ENCODE measurements around the gene CALCOCO1. TPM values are rescaled to one million over a fixed set of nuclear protein-coding genes. Genes with fewer than 3 reads are reported as not detected.

Gene CALCOCO1
- total and polyA plus RNA-seq, 9 of the 15 experiments (the other 6 are each of a cell fraction or from before 2014, with no cell fraction given) = 1.9 to 31.8 (median 11.0) TPM

GRCh38 chr12:53733807-53734200 lies 6.6 kb upstream of the CALCOCO1 start:
- no peak overlapping the region for H3K9ac ChIP-seq (ENCODE audit: insufficient read depth in 1 of 2, low read depth in 2 of 2, low read length in 2 of 2)
- no peaks in the 10 kb centered on the region for H3K9me1 ChIP-seq (ENCODE audit: control insufficient read depth, insufficient read depth, low read length)
- WGBS (ENCODE audit: insufficient coverage, low coverage, missing lambda C conversion rate) = 2% methylated on average over 5 of the region's 5 CpGs
- intact Hi-C loops (cut with micrococcal nuclease) (no loop called here), in situ Hi-C loops (cut with MboI) (no loop called here)
- H3K36me3 ChIP-seq (ENCODE audit: control insufficient read depth, insufficient read depth, low read length) = no peaks in the 10 kb centered on the region
- H3K79me2 ChIP-seq (ENCODE audit: control insufficient read depth, insufficient read depth, low read length) = no peaks in the 10 kb centered on the region
- FAIRE-seq (peak; percentile 29), ATAC-seq (no peak), DNase-seq (ENCODE audit: extremely low read depth in 1 of 4, low spot score in 3 of 4) (no peak)
- ChIA-PET POLR2A (interaction anchor here (0.8 to 1.4 kb wide), 2 partner anchors 10 to 424 kb away, joined by 3 to 6 read pairs; no protein-coding TSS in a partner anchor), CTCF (ENCODE audit: low intra/inter-chr PET ratio) (no interaction called here)
- no peak overlapping the region for H2AFZ ChIP-seq (ENCODE audit: low read depth, low read length)
- peaks cover 12% of the 10 kb centered on the region for H4K20me1 ChIP-seq (replicated peaks; ENCODE audit: control insufficient read depth, insufficient read depth, low read length)
- H3K27ac ChIP-seq (ENCODE audit: extremely low read depth, low read depth, low read length) = no peak overlapping the region
- no TSS peak for BruUV-seq (replicated peaks)
- no peak overlapping the region for H3K4me3 ChIP-seq
- peaks cover 36 to 39% of the 10 kb centered on the region in 2 experiments for H3K27me3 ChIP-seq (ENCODE audit: control insufficient read depth in 2 of 2, insufficient read depth in 2 of 2, low read length in 2 of 2)
- no peaks in the 10 kb centered on the region for H3K9me3 ChIP-seq (replicated peaks; ENCODE audit: control insufficient read depth, insufficient read depth, low read depth, low read length)
- peaks cover 0 to 6% of the 10 kb centered on the region in 2 experiments; a peak in 1 of 5 replicates for H3K4me1 ChIP-seq (replicated peaks in 1 of 2; ENCODE audit: control insufficient read depth in 2 of 2, insufficient read depth in 2 of 2, low read length in 2 of 2)
- TF ChIP-seq ZBED1 (IDR thresholded peaks at IDR 0.05) = no peak
- no peak for TF ChIP-seq ETS2 (tag; IDR thresholded peaks at IDR 0.05; ENCODE audit: borderline replicate concordance, poor library complexity, severe bottlenecking)
- no peak for TF ChIP-seq ZNF407 (IDR thresholded peaks at IDR 0.05; ENCODE audit: low read depth)
- no peak overlapping the region for H3K4me2 ChIP-seq (ENCODE audit: insufficient read depth, low read length)
